ENCODE measurements around the gene CPB1.

DNA sequence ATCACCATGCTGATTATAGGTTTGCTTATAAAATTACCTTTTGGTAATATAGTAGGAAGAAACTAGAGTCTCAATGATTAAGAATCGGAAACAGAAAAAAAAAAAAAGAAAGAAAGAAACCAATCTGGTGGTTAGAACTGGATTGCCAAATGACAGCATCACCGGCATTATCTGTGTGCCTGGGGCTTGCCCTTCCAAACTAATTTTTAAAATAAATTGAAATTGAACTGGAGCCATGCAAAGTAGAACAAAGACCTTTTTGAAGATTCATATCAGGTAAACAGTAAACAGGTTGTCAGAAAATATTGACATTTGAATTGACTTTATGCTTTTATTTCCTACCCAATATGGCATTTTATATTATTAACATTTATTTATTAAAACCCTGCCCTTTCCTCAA is 11.2 kb upstream of the CPB1 start:
- TF ChIP-seq CTCF (IDR thresholded peaks at IDR 0.05), result no peak
- TF ChIP-seq EP300 (IDR thresholded peaks at IDR 0.05), result no peak
- TF ChIP-seq POLR2A (IDR thresholded peaks at IDR 0.05), result no peak

All from ovary (tissue), 3 donors.